Dermis blood vessel endothelial cell (primary cell): ENCODE results near the gene ARID3C. TPM values are rescaled to one million over a fixed set of nuclear protein-coding genes. Genes with fewer than 3 reads are reported as not detected.

ENCODE experiments used
- DNase-seq: peaks from one replicate; pipeline ENCODE4 v3.0.0; 2010
- total RNA-seq: library from RNA; depleted of rRNA; stranded (reverse); fragments of >200 nt; gene quantifications from 2 replicates; pipeline ENCODE4 v1.2.3, GENCODE V29; 2014

Gene ARID3C
- total RNA-seq, 1 donor from 2014 or later = 0.51 TPM

DNA sequence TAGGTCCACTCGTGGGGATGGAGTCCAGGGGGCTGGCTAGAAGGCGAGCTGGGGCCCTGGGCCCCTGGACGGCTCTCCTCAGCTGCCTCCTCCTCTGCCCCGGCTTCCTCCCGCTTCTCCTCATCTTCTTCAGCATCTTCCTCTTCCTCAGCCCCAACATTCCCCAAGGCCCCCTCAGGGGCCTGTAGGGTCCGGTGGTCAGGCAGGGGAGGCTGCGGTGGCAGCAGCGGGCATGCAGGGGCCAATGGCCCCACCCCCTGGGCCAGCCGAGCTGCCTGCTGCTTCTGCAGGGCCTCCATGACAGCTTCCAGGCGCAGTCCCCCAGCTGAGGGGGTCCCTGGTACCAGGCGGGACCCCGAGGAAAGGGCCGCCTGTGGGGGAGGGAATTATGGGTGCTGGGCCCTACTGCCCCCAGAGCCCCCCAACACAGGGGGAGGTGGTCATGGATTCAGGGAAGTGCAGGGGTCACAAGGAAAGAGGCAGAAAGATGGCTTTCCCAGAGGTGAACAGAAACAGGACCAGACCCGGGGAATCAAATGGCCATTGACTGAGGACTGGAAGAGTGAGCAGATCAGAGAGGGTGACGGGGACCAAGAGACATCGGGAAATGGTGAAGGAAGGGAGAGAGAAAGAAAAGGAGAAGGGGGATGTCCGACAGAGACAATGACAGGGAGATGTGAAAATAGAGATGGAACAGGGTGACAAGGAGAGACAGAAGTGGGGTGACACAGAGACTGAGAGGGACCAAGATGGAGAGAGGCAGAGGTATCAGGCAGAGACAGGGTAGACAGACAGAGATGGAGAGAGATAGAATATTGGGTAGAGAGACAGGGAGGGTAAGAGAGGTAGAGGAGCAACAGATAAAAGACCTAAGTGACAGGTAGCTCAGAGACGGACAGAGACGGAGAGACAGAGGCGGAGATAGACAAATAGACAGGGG is 880 bp downstream of the ARID3C start:
- no peak for DNase-seq

DNA sequence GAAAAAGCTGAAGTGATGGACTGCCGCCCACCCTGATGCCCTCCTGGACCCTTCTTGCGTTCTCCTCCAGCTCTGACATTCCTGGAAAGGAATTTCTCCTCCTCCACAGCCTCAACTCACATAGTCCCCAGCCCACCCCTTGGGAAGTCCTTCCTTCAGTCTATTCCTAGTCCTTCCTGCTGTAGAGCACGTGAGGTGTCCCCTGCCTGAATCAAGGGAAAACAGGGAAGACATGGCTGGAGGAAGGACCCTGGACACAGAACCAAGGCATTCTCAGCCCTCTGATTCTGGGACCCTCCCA is 3.7 kb downstream of the ARID3C start:
- no peak for DNase-seq

DNA sequence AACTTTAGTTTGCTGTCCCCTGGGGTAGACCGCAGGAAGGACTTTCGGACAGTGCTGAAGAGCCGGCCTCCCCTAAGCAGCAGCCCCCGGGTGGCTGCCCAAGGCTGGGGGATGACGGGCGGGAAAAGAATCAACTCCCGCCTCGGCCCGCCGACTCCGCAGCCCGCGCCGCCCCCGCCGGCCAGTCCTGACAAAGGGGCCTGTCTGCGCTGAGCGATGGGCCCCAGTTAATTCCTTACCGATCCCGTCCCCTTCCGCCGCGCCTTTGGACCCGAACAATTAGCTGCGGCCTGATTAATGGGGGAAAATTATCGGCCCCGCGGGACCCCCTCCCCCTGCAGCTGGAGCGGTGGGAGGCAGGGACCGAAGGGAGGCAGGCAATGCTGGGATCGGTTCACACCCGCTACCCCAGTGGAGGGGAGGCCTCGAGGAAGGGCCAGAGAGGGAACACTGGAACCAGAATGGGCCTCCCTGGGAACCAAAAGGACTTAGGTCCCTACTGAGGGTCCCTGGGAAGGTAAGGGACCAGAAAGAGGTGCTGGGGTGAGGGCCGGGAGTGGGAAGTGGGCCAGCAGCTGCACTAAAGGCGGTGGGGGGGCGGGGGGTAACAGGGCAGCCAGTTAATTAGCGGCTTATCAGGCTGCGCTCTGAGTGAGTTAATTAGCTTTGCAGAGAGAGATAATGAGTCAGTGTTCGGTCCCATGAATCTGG is 4.2 kb downstream of the ARID3C start:
- DNase-seq = no peak

DNA sequence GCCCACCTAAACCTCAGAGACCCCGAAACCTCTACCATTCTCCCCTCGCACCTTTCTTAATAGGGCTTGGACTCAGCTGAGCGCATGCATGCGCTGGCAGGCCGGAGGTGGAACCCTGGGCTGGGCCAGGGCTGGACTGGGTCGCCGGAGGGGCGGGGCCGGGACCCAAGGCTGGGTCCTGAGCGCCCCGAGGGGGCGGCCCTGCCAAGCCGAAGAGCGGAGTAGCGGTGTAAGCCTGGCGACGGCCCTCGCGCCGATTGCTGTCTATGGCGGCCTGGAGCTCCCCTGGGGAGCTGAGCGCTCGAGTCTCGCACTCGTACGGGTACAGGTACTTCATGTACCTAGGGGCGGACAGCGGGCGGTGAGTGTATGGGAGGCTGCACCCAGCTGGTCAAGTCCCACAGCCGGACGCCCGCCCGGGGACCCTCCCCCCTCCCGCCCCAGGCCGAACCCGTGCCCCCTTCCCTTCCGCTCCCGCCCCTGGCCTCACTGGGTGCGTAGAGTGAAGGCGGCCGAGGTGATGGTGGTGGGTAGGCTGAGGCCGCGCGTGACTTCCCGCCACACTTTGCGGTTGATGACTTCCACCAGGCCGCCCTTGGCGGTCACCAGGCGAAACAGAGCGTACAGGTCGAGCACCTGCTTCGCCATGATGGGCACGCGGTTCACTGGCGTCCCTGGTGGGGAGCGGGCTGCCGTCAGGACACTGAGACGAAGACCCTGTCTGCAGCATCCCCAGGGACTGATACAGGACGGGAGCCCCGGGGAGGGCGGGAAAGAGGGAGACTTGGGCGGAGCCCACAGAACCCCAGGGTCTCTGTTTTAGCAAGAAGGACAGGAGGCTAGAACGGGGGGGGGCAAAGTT is 5.3 kb downstream of the ARID3C start:
- no peak for DNase-seq

DNA sequence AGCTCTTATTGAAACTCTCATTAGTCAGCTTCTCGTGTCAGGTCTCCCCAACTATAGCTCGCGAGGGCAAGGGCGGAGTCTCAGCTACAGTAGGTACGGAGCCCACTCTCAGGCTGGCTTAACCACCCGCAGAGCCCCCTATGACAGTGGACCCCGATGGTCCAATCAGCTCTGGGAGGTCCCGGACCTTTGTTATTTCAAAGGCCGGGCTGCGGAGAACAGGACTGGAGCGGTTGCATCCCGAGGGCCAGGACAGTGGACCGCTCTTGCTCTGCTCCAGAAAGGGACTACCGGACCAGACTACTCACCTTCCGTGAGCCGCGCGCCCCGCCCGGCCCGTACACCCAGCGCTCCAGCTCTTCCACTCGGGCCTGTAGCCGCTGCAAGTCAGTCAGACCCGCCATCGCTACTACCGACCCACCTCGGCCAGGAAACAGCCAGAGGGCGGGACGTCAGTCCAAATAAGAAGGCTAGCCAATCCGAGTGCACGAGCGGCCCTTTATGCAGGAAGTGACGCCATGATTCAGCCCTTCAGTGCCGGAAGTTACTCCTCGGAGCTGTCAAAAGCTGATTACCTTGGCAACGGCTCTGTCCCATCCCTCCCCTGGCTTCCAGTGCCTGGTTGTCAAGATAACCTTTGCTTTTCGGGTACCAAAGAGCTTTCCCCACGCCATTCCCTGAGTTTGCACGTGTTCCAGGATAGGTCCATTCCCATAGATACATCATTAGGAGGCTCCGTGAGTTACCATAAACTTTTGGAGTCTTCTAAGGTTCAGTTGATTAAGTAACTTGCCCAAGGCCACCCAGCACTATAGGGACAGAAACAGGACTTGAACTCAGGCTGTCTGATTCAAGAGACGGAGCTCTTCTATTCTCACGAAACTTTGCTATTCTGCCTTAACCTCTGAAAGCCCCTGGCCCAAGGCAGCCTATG is 8.5 kb downstream of the ARID3C start, which contains the start of gene DCTN3:
DCTN3 (minus strand) TSS at position 435 of the 934 bp plus-strand sequence; CDS start at position 404, 31 bp downstream.
- peak; percentile 96 for DNase-seq

DNA sequence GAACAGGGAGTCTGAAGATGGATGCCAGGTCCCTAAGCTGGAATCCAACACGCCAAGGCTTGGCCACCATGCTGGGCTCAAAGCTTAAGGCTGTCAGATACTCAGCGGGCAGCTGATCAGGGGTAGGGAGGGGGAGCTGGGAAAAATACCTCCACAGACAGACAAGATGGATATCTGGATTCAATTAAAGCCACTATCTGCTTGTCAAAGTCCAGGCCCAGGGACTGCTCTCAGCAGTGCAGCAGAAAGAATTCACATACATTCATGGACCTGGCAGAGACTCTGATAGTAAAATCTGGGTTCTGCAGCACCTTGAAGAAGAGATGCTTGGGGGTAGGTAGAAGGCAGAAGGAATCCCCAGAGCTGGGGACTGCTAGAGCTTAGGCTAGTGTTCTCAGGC is 13.7 kb downstream of the ARID3C start:
- DNase-seq = no peak

DNA sequence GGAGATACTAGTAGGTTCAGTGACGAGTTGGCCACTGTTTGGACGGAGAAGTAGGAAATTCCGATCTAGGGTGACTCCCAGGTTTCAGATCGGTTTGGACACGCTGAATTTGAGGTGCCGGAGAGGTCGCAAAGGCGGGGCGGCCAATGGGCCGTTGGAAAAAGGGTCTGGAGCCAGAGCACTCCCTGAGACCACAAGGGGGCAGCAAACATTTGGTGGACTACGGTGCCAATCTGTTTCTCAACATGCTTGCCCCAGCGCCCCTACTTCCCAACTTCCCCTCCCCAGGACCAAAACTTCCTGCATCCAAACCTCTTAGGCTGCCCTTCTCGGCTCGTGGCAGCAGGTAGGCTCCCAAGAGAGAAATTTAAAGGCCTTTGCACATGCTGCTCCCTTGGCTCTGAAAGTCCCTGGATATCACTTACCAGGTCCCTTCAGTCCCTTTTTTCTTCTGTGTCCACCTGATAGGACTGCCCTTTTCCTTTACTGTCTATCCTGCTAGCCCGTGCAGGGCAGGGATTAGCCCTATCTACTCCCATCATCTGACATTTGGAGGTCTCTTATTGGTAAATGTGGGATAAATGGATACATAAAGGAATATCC is 16.0 kb downstream of the ARID3C start:
- DNase-seq = peak; percentile 88

DNA sequence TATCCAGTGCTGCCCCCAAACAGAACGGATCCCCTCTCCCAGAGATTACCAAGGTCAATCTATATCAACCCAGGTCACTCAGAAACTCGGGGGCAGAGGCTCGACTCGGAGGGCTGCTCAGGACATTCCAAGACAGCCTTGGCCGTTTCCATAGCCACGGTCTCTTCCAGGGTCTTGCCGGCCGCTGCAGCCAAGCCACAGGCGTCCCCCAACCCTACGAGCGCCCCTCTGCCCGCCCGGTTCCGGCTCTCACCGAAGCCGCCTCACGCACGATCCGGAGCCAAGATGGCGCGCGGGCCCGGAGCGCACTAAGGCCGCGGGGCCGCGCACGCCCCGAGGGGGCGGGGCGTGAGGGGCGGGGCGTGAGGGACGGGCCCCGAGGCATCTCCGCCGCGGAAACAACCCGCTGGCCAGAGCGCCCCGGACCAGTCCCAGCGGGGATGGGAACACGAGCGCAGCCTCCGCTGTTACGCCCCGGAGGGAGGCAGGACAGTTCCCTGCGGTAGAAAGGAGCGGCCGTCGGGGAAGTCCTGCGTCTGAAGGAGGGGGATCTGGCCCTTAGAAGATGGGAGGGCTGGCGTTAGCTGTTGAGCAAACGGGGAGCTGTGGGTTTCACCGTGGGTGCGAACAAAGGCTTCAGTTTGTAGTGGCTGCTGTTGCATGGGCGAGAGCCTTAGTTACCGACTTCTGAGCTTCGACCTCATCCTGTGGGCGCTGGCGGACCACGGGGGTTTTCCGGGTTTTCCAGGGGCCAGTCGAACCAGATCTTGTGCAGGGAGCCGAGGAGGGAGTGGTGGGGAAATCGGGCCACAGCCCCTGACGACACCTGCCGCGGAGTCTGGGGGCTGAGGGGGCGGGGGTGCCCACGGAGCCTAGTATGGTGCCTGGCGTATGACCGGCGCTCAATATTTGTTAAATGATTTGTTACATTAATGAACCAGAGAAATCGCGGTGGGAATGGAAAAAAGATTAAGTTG is 16.8 kb downstream of the ARID3C start, which contains the start of gene RPP25L:
RPP25L (minus strand) TSS at position 287 of the 977 bp plus-strand sequence. CDS start 801 bp downstream, outside the sequence.
- DNase-seq = peak; percentile 86

DNA sequence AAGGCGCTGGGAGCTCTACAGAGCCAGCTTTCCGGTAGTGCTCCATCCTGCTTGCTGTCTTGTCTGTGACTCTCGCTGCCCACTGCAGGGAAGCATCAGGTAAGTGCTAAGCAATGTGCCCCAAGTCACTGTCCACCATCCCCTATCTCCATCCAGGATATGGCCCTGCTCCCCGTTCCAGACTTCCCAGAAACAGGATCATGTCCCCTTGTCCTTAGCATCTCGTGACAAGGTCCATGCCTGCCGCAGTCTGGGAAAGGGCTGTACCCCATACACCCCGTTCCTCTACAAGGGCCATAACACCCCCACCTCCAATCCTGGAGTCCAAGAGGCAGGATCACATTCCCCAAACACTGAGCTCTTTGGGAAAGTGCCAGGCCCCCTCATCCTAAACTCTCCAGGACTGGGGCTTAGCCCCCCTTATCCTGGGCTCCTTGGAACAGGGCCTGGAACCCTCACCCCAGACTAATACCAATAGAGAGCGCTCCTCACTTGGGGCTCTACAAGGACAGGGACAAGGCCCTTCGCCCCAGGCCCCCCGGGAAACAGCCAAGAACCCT is 17.5 kb downstream of the ARID3C start:
- DNase-seq = no peak

DNA sequence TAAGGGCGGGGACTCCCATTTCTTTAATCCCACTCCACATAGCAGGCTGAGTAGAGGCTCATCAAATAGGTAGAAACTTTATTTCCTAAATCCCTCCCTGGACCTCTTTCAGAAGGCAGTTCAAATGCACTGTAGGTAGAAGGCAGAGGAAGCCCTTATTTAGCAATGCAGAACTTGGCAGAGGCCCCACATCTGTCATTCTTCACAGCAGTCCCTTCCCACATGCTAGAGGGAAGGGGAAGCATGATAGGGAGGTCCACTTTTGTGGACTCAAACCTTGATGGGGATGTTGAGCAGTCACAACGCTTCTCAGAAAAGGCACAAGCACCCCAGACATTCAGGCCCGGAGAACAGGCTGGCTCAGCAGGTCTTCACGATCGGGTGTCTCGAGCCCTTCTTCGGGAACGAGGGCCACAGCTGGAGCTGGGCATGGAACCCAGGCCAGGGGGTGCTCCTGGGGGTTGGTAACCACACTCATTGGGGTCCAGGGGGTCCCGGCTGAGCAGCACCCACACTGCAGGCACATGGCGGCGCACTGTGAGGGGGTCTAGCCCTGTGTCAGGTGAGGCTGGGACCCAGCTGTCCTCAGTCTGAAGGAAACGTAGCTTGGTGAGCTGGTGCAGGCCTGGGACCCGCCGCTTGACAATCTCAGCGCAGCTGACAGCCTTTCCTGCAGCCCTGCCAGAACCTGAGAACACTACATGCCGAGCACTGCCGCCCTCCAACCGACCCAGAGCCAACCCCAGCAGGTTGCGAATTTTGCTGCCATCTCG is 18.2 kb downstream of the ARID3C start:
- DNase-seq = no peak

DNA sequence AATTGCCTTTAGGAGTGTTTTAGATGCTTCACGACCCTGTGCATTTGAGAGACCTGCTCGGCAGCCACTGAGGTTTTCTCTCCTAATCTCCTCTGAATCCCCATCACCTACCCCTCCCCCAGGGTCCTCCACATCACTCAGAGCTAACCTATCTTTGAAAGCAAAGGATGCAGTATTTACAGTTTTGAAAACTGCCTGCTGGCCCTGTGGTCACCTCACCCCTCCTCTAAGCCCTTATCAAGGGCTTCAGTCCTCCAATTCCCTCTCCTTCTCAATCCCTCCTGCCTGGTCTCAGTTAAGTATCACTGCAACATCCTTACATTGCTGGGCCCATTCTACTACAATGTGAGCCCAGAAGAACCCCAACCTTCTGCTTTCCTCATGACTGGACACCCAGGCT is 21.5 kb downstream of the ARID3C start:
- DNase-seq = no peak

DNA sequence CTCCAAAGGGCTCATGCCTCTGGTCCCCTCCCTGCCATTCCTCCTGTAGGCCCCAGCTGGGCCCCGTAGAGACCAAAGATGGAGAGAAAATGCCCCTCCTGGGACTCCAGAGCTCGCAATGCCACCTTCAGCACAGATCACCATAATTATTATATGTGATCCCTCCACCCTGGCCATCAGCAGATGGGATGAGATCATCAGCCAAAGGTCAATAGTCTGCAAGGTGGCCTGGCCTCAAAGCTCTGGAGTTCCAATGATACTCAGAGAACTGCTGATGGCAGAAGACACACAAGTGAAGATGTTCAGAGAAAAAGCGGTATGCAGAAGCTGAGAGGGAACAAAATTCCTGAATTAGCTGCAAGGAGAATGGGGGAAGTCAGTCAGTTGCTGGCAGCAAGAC is 22.0 kb downstream of the ARID3C start:
- no peak for DNase-seq

DNA sequence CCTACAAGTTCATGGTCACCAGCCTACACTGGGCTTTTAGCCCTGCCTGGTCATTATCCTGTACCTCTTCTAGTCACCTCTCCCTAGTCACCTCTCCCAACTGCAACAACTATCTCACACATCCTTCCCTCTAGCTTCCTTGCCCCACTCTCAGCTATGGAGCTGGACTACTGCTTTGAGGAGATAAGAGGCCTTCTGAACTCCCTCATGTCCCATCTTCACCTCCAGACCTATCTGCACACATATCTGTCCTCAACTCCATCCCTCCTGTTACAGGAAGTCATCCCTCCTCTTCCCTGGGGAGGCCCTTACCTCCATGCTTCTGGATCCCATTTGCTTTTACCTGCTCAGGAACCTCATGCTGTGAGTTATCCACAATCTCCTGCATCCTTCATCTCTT is 22.7 kb downstream of the ARID3C start:
- no peak for DNase-seq

DNA sequence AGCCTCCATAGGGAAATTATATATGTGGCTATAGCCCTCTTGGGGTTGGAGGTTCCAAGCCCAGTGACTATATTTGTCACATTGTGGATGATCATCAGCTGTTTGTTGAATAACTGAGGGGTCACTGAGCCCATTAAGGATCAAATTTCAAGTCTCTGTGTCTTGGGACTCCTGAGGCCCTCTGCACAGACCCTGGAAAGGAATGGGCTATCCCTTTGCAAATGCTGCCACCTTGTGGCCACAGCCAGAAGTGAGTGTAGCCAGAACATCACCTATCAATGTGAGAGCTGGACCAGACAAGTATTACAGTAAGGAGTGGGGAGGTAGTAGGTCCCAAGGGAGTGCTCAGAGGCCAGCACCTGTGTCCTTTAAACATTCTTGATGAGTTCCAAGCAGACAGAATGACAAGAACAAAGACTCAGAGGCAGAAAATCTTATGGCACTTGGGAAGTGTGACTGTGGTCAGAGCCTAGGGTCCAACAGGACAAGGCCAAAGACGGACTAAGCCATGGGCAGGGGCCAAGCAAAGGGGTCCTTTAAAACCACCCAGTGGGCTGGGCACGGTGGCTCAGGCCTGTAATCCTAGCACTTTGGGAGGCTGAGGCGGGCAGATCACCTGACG is 25.1 kb downstream of the ARID3C start:
- peak; percentile 84 for DNase-seq

DNA sequence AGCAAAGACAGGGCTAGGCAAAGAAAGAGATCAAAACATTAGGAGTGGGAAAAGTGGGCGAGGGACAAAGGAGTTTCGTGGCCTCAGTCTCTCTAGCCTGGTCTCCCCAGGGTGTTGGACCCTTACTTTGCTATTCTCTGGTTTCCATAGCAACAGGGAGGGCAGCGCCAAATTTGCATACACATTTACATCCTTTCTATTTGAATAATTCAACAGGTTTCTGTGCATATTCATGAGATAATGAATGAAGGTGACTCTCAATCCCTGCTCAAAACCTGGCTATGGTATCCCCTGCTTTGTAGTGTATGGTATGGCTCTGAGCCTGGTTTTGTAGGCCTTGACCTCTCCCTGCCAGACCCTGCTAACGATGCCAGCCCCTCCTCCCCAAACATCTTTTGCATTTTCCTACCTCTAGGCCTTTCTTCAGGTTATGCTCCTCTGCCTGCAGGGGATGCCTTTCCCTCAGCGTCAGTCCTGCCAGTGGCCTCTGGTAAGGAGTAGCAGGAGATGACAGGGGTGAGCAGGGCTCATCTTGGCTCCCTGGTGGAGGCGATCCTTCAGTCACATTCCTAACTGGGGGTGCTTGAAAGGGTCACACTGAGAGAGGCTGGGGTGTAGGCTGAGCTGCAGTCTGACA is 26.8 kb downstream of the ARID3C start:
- no peak for DNase-seq

DNA sequence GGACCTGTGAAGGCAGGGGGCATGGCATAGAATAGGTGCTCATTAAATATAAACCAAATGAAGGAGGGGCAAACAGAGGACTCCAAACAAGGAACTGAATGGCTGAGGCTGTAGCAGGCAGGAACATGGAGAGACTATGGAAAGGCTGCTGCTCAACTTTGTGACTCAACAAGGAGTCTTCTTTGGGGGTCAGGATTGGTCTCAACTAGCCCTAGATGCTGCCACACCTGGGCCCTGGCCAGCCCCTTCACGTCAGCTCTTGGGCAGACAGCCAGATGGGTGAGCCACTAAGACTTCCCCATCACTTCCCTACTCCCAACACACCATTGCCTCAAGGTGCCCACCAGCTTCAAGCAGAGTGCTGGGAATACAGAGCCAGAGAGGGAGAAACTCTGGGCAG is 28.0 kb downstream of the ARID3C start:
- no peak for DNase-seq

DNA sequence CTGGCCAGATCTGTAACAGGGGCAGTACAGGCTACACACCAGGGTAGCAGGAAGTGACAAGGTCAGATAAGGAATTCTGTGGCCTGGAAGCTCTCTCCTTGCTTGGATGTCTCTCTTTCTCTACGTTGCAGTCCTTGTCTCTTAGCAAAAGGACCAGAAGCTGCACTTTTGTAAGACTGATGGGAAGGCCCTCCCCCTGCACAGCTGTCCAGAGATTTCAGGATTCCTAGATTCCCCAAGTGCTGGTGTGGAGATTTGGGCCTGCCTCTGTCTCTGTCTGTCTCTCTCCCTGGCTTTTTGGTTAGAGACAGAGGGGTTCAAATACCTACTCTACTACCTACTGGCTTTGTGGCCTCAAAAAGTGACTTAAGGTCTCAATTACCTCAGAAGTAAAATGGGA is 29.3 kb downstream of the ARID3C start:
- DNase-seq = no peak

DNA sequence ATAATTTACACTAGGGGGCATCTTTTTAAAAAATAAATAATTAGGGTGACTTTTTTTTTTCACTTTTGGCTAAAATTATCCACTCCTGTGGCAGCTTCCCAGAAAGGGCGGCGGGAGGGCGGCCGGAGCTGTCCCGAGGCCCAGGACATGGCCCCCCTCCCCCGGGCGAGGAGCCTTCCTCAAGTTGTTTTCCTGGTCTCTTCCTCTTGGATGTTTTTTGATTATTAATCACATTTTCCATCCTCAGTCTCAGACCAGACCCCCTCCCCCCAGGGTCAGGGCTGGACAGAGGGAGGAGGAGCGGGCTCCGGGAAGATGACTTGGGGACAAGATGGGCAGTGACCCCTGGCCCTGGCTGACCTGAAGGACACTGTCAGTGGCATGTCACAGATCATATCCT is 34.7 kb downstream of the ARID3C start:
- no peak for DNase-seq
